Inflammatory macrophage (primary cell): ENCODE results near the gene MGST2.
A peak's percentile ranks its signal among the peaks of the same experiment; 100 is the strongest.

Experiments used
- DNase-seq, 2 donors: peaks; one replicate each; pipeline ENCODE4 v3.0.0-alpha.2; 2020 to 2022

Gene MGST2

GRCh38 chr4:139712882-139713281 is 47.3 kb downstream of the MGST2 start:
- DNase-seq, result no peak

DNA sequence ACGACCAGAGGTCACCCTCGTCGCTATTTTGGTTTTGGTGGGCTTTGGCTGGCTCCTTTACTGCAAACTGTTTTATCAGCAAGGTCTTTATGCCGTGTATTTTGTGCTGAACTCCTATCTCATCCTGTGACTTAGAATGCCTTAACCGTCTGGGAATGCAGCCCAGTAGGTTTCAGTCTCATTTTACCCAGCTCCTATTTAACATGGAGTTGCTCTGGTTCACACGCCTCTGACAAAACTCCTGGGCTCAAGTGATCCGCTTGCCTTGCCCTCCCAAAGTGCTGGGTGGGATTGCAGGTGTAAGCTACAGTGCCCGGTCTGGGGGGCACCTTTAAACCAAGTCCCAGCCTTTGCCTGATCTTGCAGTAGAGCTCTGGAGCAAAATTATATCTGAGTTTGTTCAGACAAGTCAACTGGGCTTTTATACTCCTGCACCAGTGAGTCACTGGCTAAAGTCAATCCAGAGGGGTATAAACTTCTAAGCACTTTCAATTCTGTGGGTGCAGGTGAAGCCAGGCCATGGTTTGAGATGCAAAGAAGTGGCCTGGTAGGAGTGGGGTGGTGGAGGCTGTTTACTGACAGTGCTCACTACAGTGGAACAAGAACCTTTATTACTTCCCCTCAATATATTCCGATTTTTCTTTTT is 50.2 kb downstream of the MGST2 start:
- no peak for DNase-seq

- no peak for DNase-seq
Observed at GRCh38 chr4:139718358-139718757, 52.7 kb downstream of the MGST2 start.

DNA sequence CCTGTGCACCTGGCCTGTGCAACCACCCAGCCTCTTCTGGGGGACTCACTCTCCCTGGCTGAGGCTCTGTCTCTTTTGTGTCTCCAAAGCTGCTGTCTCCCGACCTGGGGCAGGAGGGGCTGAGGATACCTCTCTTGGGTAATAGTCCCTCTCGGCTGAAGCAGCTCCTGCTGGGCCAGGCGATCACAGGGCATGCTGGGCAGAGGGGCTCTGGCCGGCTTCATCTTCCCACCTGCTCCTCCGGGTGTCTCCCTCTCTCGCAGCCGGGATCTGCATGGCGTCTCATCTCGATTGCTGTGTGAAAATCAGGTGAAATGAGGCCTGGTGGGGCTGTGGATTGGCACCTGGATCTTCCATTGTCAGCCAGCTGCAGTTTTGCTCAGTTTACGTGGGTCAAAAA is 53.2 kb downstream of the MGST2 start:
- DNase-seq, result no peak

- DNase-seq, result no peak
Observed at GRCh38 chr4:139719381-139720101, 53.9 kb downstream of the MGST2 start.

DNA sequence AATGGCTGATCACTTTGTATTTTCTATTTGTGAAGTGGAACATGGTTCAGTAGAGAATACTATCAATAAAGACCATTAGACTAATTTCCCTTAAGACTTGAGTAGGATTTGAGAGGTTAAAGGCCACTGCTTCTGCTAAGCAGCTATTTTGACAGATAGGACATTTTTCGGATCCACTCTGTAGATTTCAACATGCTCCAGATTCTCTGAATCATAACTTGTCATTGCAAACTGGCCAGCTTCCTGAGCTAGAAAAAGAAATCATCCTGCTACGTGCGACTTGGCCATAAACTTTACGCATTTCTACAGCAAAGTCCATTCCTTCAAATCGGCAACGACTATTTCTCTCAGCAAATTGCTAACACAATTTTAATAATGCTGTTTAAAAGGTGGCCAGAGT is 55.2 kb downstream of the MGST2 start:
- no peak for DNase-seq

DNA sequence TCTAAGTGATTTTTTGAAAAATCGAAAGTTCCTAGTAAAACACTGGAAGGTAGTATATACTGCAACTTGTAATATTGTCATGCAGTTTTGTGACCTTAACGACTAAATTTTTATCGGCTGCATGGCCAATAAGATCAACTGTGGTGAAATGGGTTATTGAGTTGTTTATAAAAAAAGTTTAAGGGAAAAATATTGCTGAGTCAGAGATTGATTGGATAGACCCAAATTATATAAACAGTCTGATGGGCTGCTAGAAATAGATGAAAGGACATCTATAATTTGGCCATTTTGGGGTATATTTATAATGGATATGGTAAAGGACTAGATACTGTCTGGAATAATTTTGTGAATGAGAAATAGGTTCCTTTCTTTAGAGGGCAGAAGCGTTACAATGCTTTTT is 56.2 kb downstream of the MGST2 start:
- DNase-seq, result no peak

GRCh38 chr4:139725236-139725635 is 59.6 kb downstream of the MGST2 start:
- no peak for DNase-seq

DNA sequence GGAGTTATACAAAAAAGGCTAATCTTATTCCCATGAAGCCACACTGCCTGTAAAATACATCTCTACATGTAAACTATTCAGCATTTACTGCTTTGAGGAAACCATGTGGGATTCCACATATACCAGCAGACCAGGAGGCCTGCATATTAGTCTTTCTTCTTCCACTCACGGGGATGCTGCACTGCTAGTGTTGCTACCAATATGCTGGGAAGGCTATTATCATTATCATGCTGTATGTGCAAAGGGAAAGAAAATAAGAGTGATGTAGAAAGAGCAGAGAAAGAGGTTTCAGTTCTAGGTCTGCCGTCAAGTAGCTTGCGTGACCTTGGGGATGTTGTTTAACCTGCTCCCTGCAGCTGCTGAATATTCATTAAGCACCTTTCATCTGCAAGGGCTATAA is 61.0 kb downstream of the MGST2 start:
- DNase-seq, result no peak

- DNase-seq, result no peak
Observed at GRCh38 chr4:139728146-139728545, 62.5 kb downstream of the MGST2 start.

DNA sequence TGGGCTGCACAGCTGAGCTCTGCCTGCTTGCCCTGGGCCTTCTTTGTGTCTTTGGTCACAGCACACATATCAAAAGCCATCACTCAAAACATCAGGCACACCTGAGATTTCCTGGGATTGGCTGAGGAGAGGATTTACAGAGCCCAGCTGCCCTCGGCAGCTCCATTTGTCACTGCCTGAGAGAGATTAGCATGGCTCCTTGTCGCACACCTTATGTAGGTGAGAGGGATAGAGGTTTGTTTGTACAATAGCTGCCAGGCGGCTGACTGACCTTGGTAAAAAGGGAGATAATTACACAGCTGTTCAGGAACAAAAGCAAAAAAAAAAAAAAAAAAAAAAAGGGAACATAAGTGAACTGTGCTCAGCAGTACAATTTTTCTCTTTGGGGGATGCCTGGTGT is 63.2 kb downstream of the MGST2 start:
- no peak for DNase-seq

GRCh38 chr4:139732991-139733570 is 67.5 kb downstream of the MGST2 start:
- DNase-seq, result no peak

GRCh38 chr4:139734201-139734874 is 68.7 kb downstream of the MGST2 start:
- peak; percentile 82 to 88 for DNase-seq

DNA sequence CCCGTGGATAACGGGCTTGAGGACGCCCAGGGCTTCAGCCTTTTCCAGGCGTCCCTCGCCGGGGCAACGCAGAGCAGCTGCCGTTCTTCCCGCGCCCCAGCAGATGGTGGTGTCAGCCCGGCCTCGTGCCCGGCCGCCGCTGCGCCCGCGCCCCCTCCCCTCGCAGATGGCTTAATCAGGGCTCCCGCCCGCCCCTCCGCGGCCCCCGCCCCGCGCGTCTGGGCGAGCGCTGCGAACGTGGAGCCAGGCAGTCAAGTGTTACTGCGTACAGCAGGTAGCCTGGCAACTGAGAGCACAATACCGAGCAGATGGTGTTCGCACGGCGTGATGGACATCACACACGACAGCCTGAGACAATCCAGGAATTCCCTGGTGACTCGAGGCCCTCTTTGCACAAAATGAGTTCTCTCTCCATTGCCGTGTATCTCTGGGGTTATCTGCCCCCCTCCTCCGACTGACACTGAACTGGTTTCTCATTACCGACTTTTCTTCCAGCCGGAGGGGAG is 69.3 kb downstream of the MGST2 start:
- DNase-seq, result peak; percentile 52 to 66

GRCh38 chr4:139735381-139736273 is 70.0 kb downstream of the MGST2 start:
- DNase-seq, result peak in 1 of 2 donors; percentile 13

GRCh38 chr4:139736274-139736660 is 70.6 kb downstream of the MGST2 start:
- peak in 1 of 2 donors; percentile 49 for DNase-seq

- peak; percentile 41 to 46 for DNase-seq
Observed at GRCh38 chr4:139736661-139737060, 71.0 kb downstream of the MGST2 start.

DNA sequence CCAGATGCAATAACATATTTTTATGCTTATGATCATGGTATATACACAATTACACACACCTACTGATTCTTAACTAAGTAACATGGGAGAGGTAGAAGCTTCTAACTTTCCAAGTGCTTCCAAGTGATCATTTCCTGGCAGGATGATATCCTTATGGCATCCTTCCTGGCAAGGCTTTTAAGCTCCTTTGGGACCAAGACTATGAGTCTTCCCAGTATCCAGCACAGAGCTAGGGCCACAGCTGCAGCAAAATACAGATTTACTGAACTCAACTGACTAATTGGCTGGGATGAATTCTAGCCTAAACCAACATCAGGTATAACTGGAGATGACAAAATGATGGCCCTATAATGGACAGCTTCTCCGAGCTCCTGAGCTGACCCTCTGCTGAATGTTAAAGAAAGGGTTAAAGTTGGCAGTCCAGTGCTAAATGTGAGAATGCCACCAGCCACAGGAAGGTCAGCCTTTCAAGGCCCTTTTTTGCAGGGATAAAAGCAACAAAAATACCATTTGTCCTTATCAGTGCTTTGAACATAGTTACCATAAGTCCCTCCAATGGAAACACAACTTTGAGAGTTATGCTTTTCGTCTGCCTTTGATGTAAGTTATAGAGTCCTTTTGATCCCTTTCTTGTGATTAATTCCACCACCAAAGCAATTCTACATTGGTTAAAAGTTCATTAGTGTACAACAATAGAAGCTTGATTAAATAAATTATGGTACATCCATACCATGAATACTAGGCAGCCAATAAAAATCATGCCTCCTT is 73.4 kb downstream of the MGST2 start:
- no peak for DNase-seq

DNA sequence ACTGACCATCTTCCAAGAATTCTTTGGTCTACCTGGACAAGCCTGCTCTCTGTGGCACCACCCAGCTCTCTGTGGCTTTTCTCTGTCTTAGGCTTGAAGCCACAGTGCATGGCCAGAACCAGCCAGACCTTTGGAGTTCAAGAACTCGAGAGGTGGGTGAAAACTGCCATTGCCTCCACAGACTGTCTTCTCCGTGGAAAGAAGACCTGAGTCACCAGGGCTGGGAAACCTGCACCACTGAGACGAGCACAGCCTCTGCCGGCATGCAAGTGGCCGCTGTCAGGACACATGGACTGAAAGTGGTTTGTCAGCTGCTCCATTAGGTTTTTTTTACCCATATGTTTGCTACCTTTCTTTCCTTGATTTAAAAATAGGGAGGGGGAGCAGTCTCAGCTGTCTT is 74.5 kb downstream of the MGST2 start:
- peak in 1 of 2 donors; percentile 42 for DNase-seq

DNA sequence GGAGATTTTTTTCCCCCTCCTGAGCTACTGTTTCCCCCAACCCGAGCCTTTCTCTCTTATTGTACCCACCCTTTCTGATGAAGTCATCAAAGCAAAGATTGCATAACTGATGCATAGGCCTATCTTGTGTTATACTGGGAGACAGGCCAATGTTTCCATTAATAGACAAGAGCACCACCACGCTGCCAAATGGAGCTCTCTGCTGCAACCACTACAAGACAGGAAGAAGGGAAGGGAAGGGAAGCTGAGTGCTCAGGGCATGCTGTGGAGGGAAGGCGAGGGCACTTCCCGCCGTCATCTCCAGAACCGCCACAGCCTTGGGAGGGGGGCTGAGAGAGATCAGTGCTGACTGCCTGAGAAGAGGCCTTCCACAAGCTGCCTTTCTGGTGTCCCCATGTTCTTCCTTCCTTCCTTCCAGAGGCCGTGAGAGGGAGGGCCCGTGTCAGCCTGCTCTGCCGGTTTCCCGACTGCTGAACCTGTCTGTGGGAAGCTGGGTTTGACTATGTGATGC is 75.0 kb downstream of the MGST2 start:
- peak; percentile 84 to 90 for DNase-seq

DNA sequence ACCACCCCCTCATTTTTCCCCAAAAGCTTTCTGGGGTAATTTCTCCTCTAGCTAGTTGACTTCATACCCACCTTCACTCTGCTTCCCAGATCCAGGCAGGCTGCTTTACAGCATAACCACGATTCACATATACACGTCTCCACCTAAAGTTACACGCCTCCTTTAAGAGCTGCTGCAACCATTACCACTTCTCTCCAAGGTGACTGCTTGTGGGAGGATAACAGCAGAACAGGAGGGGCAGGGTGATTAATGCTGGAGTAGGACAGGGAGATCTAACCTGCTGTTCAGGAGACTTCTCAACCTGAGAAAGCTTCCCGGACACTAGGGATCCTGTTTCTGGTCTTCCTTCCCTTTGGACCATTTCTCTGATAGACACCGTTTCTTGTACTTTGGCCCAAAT is 77.4 kb downstream of the MGST2 start:
- no peak for DNase-seq
